IMR-90 (cell line): ENCODE measurements around the gene KIF16B. TPM values are rescaled to one million over a fixed set of nuclear protein-coding genes. Genes with fewer than 3 reads are reported as not detected.

Source experiments
- ATAC-seq: fragments of 200-7000 bp; cut with Tn5 transposase; 2 replicates; pipeline ENCODE4 v1.9.1; 2020; ENCODE audit warnings: low read depth, mild to moderate bottlenecking, moderate library complexity
- BruUV-seq: library from RNA; stranded (reverse); fragments of 400-500 nt; replicated peaks from 2 replicates; lab custom pipeline; 2021; lab: Mats Ljungman, UMichigan
- CTCF ChIA-PET: fragments of 300-600 bp; formaldehyde crosslinking; extraction: SDS; loops from one replicate; lab custom pipeline; 2021; ENCODE audit warnings: antibody characterized with exemption; lab: Yijun Ruan, JAX
- POLR2A ChIA-PET: fragments of 300-600 bp; sonication (Branson Sonifier 250); formaldehyde crosslinking; loops from one replicate; lab custom pipeline; 2022; ENCODE audit warnings: antibody characterized with exemption; ENCODE audit not compliant: unreplicated experiment; lab: Charles Lee
- DNase-seq: peaks from one replicate; pipeline ENCODE4 v3.0.0; 2013
- H2AFZ ChIP-seq: replicated peaks from 2 replicates; pipeline ENCODE3; 2013; ENCODE audit warnings: low read length, mild to moderate bottlenecking; ENCODE audit not compliant: poor library complexity
- H2AK5ac ChIP-seq: 2 replicates; pipeline ENCODE4 v1.6.1; 2013; ENCODE audit warnings: low read depth, low read length, inconsistent platforms
- H2AK9ac ChIP-seq: replicated peaks from 2 replicates; pipeline ENCODE3; 2013; ENCODE audit warnings: mild to moderate bottlenecking, low read depth, low read length, moderate library complexity; ENCODE audit not compliant: poor library complexity
- H2BK120ac ChIP-seq: 2 replicates; pipeline ENCODE4 v1.6.1; 2013; ENCODE audit warnings: low read depth, low read length, inconsistent platforms
- H2BK15ac ChIP-seq: 3 replicates; pipeline ENCODE4 v1.6.1; 2013; ENCODE audit warnings: low read depth, low read length, inconsistent platforms
- H2BK20ac ChIP-seq: 2 replicates; pipeline ENCODE4 v1.6.1; 2013; ENCODE audit warnings: low read depth, mild to moderate bottlenecking, inconsistent platforms, low read length, moderate library complexity
- H2BK5ac ChIP-seq: 2 replicates; pipeline ENCODE4 v1.6.1; 2013; ENCODE audit warnings: mild to moderate bottlenecking, low read depth, low read length, inconsistent platforms; ENCODE audit not compliant: poor library complexity, severe bottlenecking
- H3K14ac ChIP-seq: replicated peaks from 2 replicates; pipeline ENCODE4 v1.6.1; 2013; ENCODE audit warnings: low read depth, low read length, inconsistent platforms
- H3K18ac ChIP-seq: 2 replicates; pipeline ENCODE4 v1.6.1; 2013; ENCODE audit warnings: low read depth, low read length, control low read depth
- H3K23ac ChIP-seq: 2 replicates; pipeline ENCODE4 v1.6.1; 2013; ENCODE audit warnings: low read depth, low read length, inconsistent platforms
- H3K27ac ChIP-seq: 2 replicates; pipeline ENCODE4 v1.5.1; 2013; ENCODE audit warnings: mild to moderate bottlenecking, control low read depth, low read length; ENCODE audit not compliant: insufficient read depth
- H3K27me3 ChIP-seq: 2 replicates; pipeline ENCODE4 v1.6.1; 2013; ENCODE audit warnings: low read length; ENCODE audit not compliant: control insufficient read depth, insufficient read depth
- H3K36me3 ChIP-seq: 2 replicates; pipeline ENCODE4 v1.6.1; 2013; ENCODE audit warnings: low read length, mixed read lengths; ENCODE audit not compliant: control insufficient read depth, insufficient read depth
- H3K4ac ChIP-seq: 2 replicates; pipeline ENCODE4 v1.6.1; 2013; ENCODE audit warnings: low read depth, low read length, inconsistent platforms
- H3K4me1 ChIP-seq: 2 replicates; pipeline ENCODE4 v1.6.1; 2013; ENCODE audit warnings: low read length, mixed read lengths; ENCODE audit not compliant: control insufficient read depth, insufficient read depth
- H3K4me2 ChIP-seq: 2 replicates; pipeline ENCODE4 v1.6.1; 2013; ENCODE audit warnings: low read depth, mild to moderate bottlenecking, control low read depth, low read length, moderate library complexity
- H3K4me3 ChIP-seq: 2 replicates; pipeline ENCODE4 v1.5.1; 2013; ENCODE audit warnings: low read depth, mild to moderate bottlenecking, control low read depth, low read length, moderate library complexity; ENCODE audit not compliant: insufficient read depth
- H3K56ac ChIP-seq: 2 replicates; pipeline ENCODE4 v1.6.1; 2013; ENCODE audit warnings: low read length, inconsistent platforms; ENCODE audit not compliant: insufficient read depth; ENCODE audit errors: extremely low read depth
- H3K79me1 ChIP-seq, 2 experiments: 2 replicates each; pipeline ENCODE4 v1.6.1; 2013; ENCODE audit warnings: low read length in 2 of 2, inconsistent platforms in 1 of 2, low read depth in 1 of 2
- H3K9ac ChIP-seq: 2 replicates; pipeline ENCODE4 v1.6.1; 2013; ENCODE audit warnings: low read depth, low read length, control low read depth
- H3K9me1 ChIP-seq: 2 replicates; pipeline ENCODE4 v1.6.1; 2013; ENCODE audit warnings: low read length, inconsistent platforms; ENCODE audit not compliant: insufficient read depth
- H3K9me3 ChIP-seq: 2 replicates; pipeline ENCODE4 v1.6.1; 2013; ENCODE audit warnings: low read length; ENCODE audit not compliant: control insufficient read depth, insufficient read depth
- H4K20me1 ChIP-seq: 2 replicates; pipeline ENCODE4 v1.6.1; 2013; ENCODE audit warnings: low read length, inconsistent platforms; ENCODE audit not compliant: insufficient read depth
- H4K5ac ChIP-seq: 2 replicates; pipeline ENCODE4 v1.6.1; 2013; ENCODE audit warnings: mild to moderate bottlenecking, low read depth, low read length, control low read depth
- H4K8ac ChIP-seq, 2 experiments: 2 replicates each; pipeline ENCODE4 v1.6.1; 2013; ENCODE audit warnings: low read depth in 2 of 2, low read length in 2 of 2, control low read depth in 1 of 2, inconsistent platforms in 1 of 2
- H4K91ac ChIP-seq: 2 replicates; pipeline ENCODE4 v1.6.1; 2013; ENCODE audit warnings: low read depth, low read length, inconsistent platforms; ENCODE audit not compliant: insufficient read depth
- CEBPB ChIP-seq: IDR thresholded peaks from 2 replicates; pipeline ENCODE4 v1.6.1; 2012; ENCODE audit warnings: low read depth, low read length, improper control_type of control experiment
- MAFK ChIP-seq: IDR thresholded peaks from 2 replicates; pipeline ENCODE4 v1.6.1; 2012; ENCODE audit warnings: low read depth, low read length, improper control_type of control experiment
- MXI1 ChIP-seq: IDR thresholded peaks from 2 replicates; pipeline ENCODE4 v1.6.1; 2012; ENCODE audit warnings: low read depth, mild to moderate bottlenecking, low read length, moderate library complexity, borderline replicate concordance
- POLR2A ChIP-seq: IDR thresholded peaks from 2 replicates; pipeline ENCODE4 v1.6.1; 2012; ENCODE audit warnings: mild to moderate bottlenecking, low read depth, low read length
- RAD21 ChIP-seq: IDR thresholded peaks from 2 replicates; pipeline ENCODE4 v1.6.1; 2012; ENCODE audit warnings: low read length, improper control_type of control experiment
- WGBS, 2 experiments: methylation state at CpG; one replicate each; pipeline versions ENCODE4 v1.1.5 to v1.1.7; 2013; ENCODE audit warnings: missing lambda C conversion rate in 2 of 2; ENCODE audit not compliant: insufficient read length in 1 of 2; ENCODE audit errors: extremely low coverage in 2 of 2; 5-methylcytosine and 5-hydroxymethylcytosine counted together
- dilution Hi-C: fragments of 300-500 bp; cut with HindIII; formaldehyde crosslinking; loops from one replicate; pipeline ENCODE4 v1.14.3; 2018; ENCODE audit warnings: low sequenced_read_pairs; ENCODE audit not compliant: unreplicated experiment
- in situ Hi-C: fragments of 300-500 bp; cut with MboI; formaldehyde crosslinking; loops from 3 replicates; pipeline ENCODE4 v1.14.3; 2019; ENCODE audit warnings: low sequenced_read_pairs, inconsistent platforms, mixed read lengths
- intact Hi-C: fragments of 100-400 bp; cut with micrococcal nuclease; formaldehyde crosslinking; loops from 2 replicates; pipeline ENCODE4 v1.10.0; 2022
- polyA plus RNA-seq, 3 experiments: library from polyadenylated mRNA; depleted of rRNA; stranded (reverse); fragments of >200 nt; gene quantifications; 2 replicates each; pipeline ENCODE4 v1.2.3, GENCODE V29; 2012; ENCODE audit warnings: low replicate concordance in 1 of 3
- total RNA-seq: library from RNA; depleted of rRNA; stranded (reverse); fragments of >200 nt; gene quantifications from 2 replicates; pipeline ENCODE4 v1.2.3, GENCODE V29; 2012

KIF16B gene
- total and polyA plus RNA-seq, 2 of the 4 experiments (the other 2 are of a cell fraction) = 4.7 to 10.0 TPM

DNA sequence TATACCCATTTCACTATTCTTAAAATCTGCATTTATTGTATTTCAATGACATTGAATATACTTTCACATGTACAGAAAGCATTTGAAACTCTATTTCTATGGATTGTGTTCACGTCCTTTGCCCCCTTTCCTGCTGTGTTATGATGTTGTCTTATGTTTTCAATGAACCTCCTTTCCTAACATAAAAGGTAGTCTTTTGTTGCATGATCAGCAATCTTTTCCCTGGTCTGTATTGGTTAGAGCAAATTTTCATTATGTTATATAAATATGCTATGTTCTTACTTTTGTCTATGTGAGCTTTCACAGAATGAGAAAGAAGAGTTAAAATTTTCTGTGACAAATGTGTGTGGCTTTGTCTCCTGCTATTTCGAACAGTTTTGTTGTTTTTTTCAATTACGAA, 73.1 kb downstream of the KIF16B start:
- no peaks in the 10 kb centered on the region for H4K20me1 ChIP-seq
- 0 out of 2 replicates have a peak, but pooled peaks cover 5% of the 10 kb centered on the region for H3K36me3 ChIP-seq
- DNase-seq (no peak), ATAC-seq (no peak)
- H3K14ac ChIP-seq = no peak overlapping the region
- no peak overlapping the region for H2BK120ac ChIP-seq
- TF ChIP-seq CEBPB (no peak), MXI1 (no peak), POLR2A (no peak), MAFK (peak; percentile 27; the same call in 1 of the 2 replicates), RAD21 (no peak)
- no CpG with 5 or more reads among the region's 3 CpGs for WGBS, 2 experiments
- H3K27ac ChIP-seq = no peak overlapping the region
- POLR2A ChIA-PET = no interaction called here
- no peak overlapping the region for H2BK5ac ChIP-seq
- BruUV-seq = no TSS peak
- H2AK5ac ChIP-seq = no peak overlapping the region
- H3K23ac ChIP-seq = no peak overlapping the region
- H2BK20ac ChIP-seq = no peak overlapping the region
- no peak overlapping the region for H2AFZ ChIP-seq
- H2AK9ac ChIP-seq = no peak overlapping the region
- in situ Hi-C loops (no loop called here), intact Hi-C loops (no loop called here), dilution Hi-C loops (no loop called here)
- H3K18ac ChIP-seq = no peak overlapping the region
- H2BK15ac ChIP-seq = no peak overlapping the region
- H4K5ac ChIP-seq = no peak overlapping the region
- H3K9me1 ChIP-seq = no peaks in the 10 kb centered on the region
- no peak overlapping the region for H3K4ac ChIP-seq
- no peak overlapping the region for H3K9ac ChIP-seq
- H4K91ac ChIP-seq = no peak overlapping the region
- no peaks in the 10 kb centered on the region for H3K79me1 ChIP-seq
- H3K27me3 ChIP-seq = no peaks in the 10 kb centered on the region
- no peaks in the 10 kb centered on the region for H3K9me3 ChIP-seq
- H3K4me3 ChIP-seq = no peak overlapping the region
- no peaks in the 10 kb centered on the region for H3K4me1 ChIP-seq
- H3K4me2 ChIP-seq = no peak overlapping the region
- H3K56ac ChIP-seq = no peak overlapping the region
- CTCF ChIA-PET = interaction anchor here (1.3 kb wide), 1 partner anchor 24 kb away, joined by 3 read pairs; no protein-coding TSS in a partner anchor
- H4K8ac ChIP-seq = no peak overlapping the region
